ENCODE data around the gene BMPR1B.

- no peak for TF ChIP-seq CTCF (IDR thresholded peaks at IDR 0.05)
- TF ChIP-seq POLR2AphosphoS5 (IDR thresholded peaks at IDR 0.05) = peak; percentile 62
Measured at GRCh38 chr4:95108883-95109421, 351.2 kb downstream of the BMPR1B start.

Measured in prostate gland (tissue), 2 donors.